Adrenal gland (tissue), 5 donors: Measurements from ENCODE around the gene NDUFC2.

ENCODE experiments used
- CTCF ChIP-seq, 6 experiments: fragments of 450-650 bp in 4 of 6; fragments of 200-600 bp in 2 of 6; sonication (generic) in 1 of 6; IDR thresholded peaks; 1 replicate in 5 of 6; 2 replicates in 1 of 6; pipeline versions ENCODE4 v1.5.1 to v1.8.0; 2016 to 2021; ENCODE audit warnings: antibody characterized with exemption in 6 of 6, mild to moderate bottlenecking in 2 of 6, moderate library complexity in 1 of 6
- POLR2A ChIP-seq, 2 donors: fragments of 450-650 bp; IDR thresholded peaks; one replicate each; pipeline ENCODE4 v1.6.1; 2017; ENCODE audit warnings: antibody characterized with exemption in 2 of 2, mild to moderate bottlenecking in 2 of 2, moderate library complexity in 1 of 2
- donor health status: DM: no; HTN: no; CAD: no.

GRCh38 chr11:78060533-78060932, 19.1 kb downstream of the NDUFC2 start:
- TF ChIP-seq POLR2A (IDR thresholded peaks at IDR 0.05) (no peak), CTCF (IDR thresholded peaks at IDR 0.05) (no peak)
